Erythroblast (primary cell): ENCODE results near the gene LRRTM1.

Experiments used
- GATA1 ChIP-seq: IDR thresholded peaks from 2 replicates; pipeline ENCODE4 v1.6.1; 2011; ENCODE audit warnings: low read depth, mild to moderate bottlenecking, control low read depth, low read length, moderate library complexity
- POLR2A ChIP-seq: IDR thresholded peaks from 2 replicates; pipeline ENCODE4 v1.6.1; 2011; ENCODE audit warnings: mild to moderate bottlenecking, low read length

DNA sequence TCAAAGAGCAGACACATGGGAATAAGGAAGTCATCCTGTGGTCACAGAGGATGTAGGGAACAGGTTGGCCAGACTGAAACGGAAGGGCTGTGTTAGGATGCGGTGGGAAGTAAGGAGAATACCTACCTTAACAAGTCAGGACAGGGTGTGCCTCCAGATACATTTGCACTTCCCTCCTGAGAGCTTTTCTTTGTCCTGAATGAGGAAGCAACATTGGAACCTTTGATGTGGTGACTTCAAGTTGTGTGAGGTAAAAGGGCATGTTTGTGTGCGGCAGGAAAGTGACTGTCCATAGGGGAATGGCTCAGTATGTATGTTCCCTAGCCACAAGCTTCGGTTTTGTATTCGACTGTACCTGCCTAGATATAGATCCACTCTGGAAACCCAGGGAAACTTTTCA, 24.9 kb upstream of the LRRTM1 start:
- TF ChIP-seq POLR2A (no peak), GATA1 (no peak)
